ENCODE results near the gene CAV1.

- TF ChIP-seq CTCF (conservative IDR thresholded peaks at IDR 0.05 in 1 of 2, IDR thresholded peaks at IDR 0.05 in 1 of 2; ENCODE audit: low read depth in 1 of 2, low read length in 2 of 2): no peak
- TF ChIP-seq EZH2 (IDR thresholded peaks at IDR 0.05; ENCODE audit: low read length, missing control alignments): no peak
These were observed 58.8 kb downstream of the CAV1 start for GRCh38 chr7:116583653-116584052.

All from fibroblast of lung (primary cell).